ENCODE measurements around the gene ODAM. TPM values are rescaled to one million over a fixed set of nuclear protein-coding genes. Genes with fewer than 3 reads are reported as not detected.

ODAM gene
- total and polyA plus RNA-seq, 2 experiments from 2014 or later: 21.1 to 64.5 TPM

GRCh38 chr4:70251250-70251944 is 55.9 kb downstream of the ODAM start:
- peaks cover 3% of the 10 kb centered on the region for H3K4me1 ChIP-seq (ENCODE audit: low read depth)
- no peaks in the 10 kb centered on the region for H3K27me3 ChIP-seq
- TF ChIP-seq CTCF (IDR thresholded peaks at IDR 0.05; ENCODE audit: low read depth, low read length): no peak
- no peak overlapping the region for H3K4me3 ChIP-seq
- no peaks in the 10 kb centered on the region for H3K9me3 ChIP-seq (ENCODE audit: low read depth)
- DNase-seq (ENCODE audit: low read depth in 1 of 2, low spot score in 1 of 2): no peak
- H3K27ac ChIP-seq: no peak overlapping the region
- no peaks in the 10 kb centered on the region for H3K36me3 ChIP-seq

GRCh38 chr4:70251945-70252277 is 56.4 kb downstream of the ODAM start:
- no peak for DNase-seq (ENCODE audit: low read depth in 1 of 2, low spot score in 1 of 2)
- H3K9me3 ChIP-seq (ENCODE audit: low read depth): no peaks in the 10 kb centered on the region
- H3K4me3 ChIP-seq: no peak overlapping the region
- no peak for TF ChIP-seq CTCF (IDR thresholded peaks at IDR 0.05; ENCODE audit: low read depth, low read length)
- H3K27me3 ChIP-seq: no peaks in the 10 kb centered on the region
- H3K36me3 ChIP-seq: no peaks in the 10 kb centered on the region
- no peak overlapping the region for H3K27ac ChIP-seq
- H3K4me1 ChIP-seq (ENCODE audit: low read depth): peaks cover 3% of the 10 kb centered on the region

Other genes with a start within 250 kb of the ODAM start
- not detected in 2 replicates for gene CSN2, start 230.0 kb upstream of the ODAM start, total RNA-seq
- not detected in 2 replicates for gene CSN2, start 230.0 kb upstream of the ODAM start, polyA plus RNA-seq
- gene STATH, start 199.8 kb upstream of the ODAM start, total RNA-seq: not detected in 2 replicates
- gene STATH, start 199.8 kb upstream of the ODAM start, polyA plus RNA-seq: 1.9 TPM in 1 of 2 replicates, not detected in the other
- gene HTN3, start 167.3 kb upstream of the ODAM start, total RNA-seq: not detected in 2 replicates
- not detected in 2 replicates for gene HTN3, start 167.3 kb upstream of the ODAM start, polyA plus RNA-seq
- gene HTN1, start 145.3 kb upstream of the ODAM start, total RNA-seq: not detected in 2 replicates
- gene HTN1, start 145.3 kb upstream of the ODAM start, polyA plus RNA-seq: not detected in 2 replicates
- gene PRR27, start 41.5 kb upstream of the ODAM start, total RNA-seq: not detected in 2 replicates
- not detected in 2 replicates for gene PRR27, start 41.5 kb upstream of the ODAM start, polyA plus RNA-seq
- gene FDCSP, start 30.4 kb downstream of the ODAM start, total RNA-seq: not detected in 2 replicates
- not detected in 2 replicates for gene FDCSP, start 30.4 kb downstream of the ODAM start, polyA plus RNA-seq
- not detected in 2 replicates for gene CSN3, start 46.9 kb downstream of the ODAM start, total RNA-seq
- not detected in 2 replicates for gene CSN3, start 46.9 kb downstream of the ODAM start, polyA plus RNA-seq
- not detected in 2 replicates for gene CABS1, start 139.3 kb downstream of the ODAM start, total RNA-seq
- 0.55 TPM in 1 of 2 replicates, not detected in the other for gene CABS1, start 139.3 kb downstream of the ODAM start, polyA plus RNA-seq
- not detected in 2 replicates for gene SMR3A, start 165.0 kb downstream of the ODAM start, total RNA-seq
- not detected in 2 replicates for gene SMR3A, start 165.0 kb downstream of the ODAM start, polyA plus RNA-seq
- not detected in 2 replicates for gene SMR3B, start 187.4 kb downstream of the ODAM start, total RNA-seq
- gene SMR3B, start 187.4 kb downstream of the ODAM start, polyA plus RNA-seq: not detected in 2 replicates
- not detected in 2 replicates for gene OPRPN, start 202.2 kb downstream of the ODAM start, total RNA-seq
- not detected in 2 replicates for gene OPRPN, start 202.2 kb downstream of the ODAM start, polyA plus RNA-seq

Measured in cardiac muscle cell (in vitro differentiated cells and primary cell).